PFSK-1 (cell line): ENCODE measurements around the gene PADI4.

Source experiments
- POLR2AphosphoS5 ChIP-seq: IDR thresholded peaks from 2 replicates; pipeline ENCODE4 v1.6.1; 2012; ENCODE audit warnings: low read depth, mild to moderate bottlenecking, control low read depth, low read length, moderate library complexity
- TF ChIP-seq, protein P1 (sequence below), 2 experiments: IDR thresholded peaks; 2 replicates each; pipeline versions ENCODE4 v1.6.1 to v1.8.0; 2011 to 2012; ENCODE audit warnings: low read depth in 2 of 2, low read length in 2 of 2, control low read depth in 1 of 2, inconsistent platforms in 1 of 2, mild to moderate bottlenecking in 1 of 2, moderate library complexity in 1 of 2; ENCODE audit not compliant: insufficient read depth in 1 of 2

DNA sequence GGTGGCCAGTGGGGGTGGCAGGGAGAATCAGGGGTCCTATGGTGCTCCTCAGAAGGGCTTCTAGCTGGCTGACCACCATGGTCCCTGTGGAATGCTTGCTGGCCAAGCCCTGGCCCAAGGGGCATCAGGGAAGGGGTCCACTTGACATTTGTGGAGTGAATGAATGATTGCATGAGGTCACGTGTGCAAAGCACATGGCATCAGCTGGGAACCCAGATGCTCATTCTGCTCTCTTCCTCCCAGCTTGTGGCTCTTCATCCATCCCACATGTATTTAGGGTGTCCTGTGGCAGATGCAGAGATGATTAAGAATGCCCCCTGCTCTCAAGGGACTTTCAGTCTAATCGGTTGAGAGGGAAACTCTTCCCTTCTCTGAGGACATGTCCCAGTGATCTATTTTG lies 27.1 kb upstream of the PADI4 start:
- no peak for TF ChIP-seq POLR2AphosphoS5
- TF ChIP-seq, protein P1, sequence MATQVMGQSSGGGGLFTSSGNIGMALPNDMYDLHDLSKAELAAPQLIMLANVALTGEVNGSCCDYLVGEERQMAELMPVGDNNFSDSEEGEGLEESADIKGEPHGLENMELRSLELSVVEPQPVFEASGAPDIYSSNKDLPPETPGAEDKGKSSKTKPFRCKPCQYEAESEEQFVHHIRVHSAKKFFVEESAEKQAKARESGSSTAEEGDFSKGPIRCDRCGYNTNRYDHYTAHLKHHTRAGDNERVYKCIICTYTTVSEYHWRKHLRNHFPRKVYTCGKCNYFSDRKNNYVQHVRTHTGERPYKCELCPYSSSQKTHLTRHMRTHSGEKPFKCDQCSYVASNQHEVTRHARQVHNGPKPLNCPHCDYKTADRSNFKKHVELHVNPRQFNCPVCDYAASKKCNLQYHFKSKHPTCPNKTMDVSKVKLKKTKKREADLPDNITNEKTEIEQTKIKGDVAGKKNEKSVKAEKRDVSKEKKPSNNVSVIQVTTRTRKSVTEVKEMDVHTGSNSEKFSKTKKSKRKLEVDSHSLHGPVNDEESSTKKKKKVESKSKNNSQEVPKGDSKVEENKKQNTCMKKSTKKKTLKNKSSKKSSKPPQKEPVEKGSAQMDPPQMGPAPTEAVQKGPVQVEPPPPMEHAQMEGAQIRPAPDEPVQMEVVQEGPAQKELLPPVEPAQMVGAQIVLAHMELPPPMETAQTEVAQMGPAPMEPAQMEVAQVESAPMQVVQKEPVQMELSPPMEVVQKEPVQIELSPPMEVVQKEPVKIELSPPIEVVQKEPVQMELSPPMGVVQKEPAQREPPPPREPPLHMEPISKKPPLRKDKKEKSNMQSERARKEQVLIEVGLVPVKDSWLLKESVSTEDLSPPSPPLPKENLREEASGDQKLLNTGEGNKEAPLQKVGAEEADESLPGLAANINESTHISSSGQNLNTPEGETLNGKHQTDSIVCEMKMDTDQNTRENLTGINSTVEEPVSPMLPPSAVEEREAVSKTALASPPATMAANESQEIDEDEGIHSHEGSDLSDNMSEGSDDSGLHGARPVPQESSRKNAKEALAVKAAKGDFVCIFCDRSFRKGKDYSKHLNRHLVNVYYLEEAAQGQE (IDR thresholded peaks at IDR 0.05; ENCODE audit: insufficient read depth in 1 of 2, low read depth in 2 of 2, low read length in 2 of 2) = no peak
